GM21528 (cell line): ENCODE data around the gene TCF4.

Experiments
- ATAC-seq: cut with Tn5 transposase; IDR thresholded peaks from one replicate; pipeline ENCODE4 v1.9.1; 2021; ENCODE audit warnings: mild to moderate bottlenecking, moderate library complexity; ENCODE audit not compliant: unreplicated experiment, low FRiP score

TCF4 gene

GRCh38 chr18:55228191-55228590, 359.8 kb downstream of the TCF4 start:
- ATAC-seq, result no peak

GRCh38 chr18:55227771-55228170, 360.2 kb downstream of the TCF4 start:
- ATAC-seq, result no peak

- no peak for ATAC-seq
Measured at GRCh38 chr18:55226044-55226443, 361.9 kb downstream of the TCF4 start.

- ATAC-seq, result no peak
Measured at GRCh38 chr18:55224086-55224625, 363.8 kb downstream of the TCF4 start.

- ATAC-seq, result no peak
Measured at GRCh38 chr18:55221622-55222021, 366.4 kb downstream of the TCF4 start.

- peak; percentile 87 for ATAC-seq
Measured at GRCh38 chr18:55220523-55220922, 367.5 kb downstream of the TCF4 start.

GRCh38 chr18:55219823-55220222, 368.2 kb downstream of the TCF4 start:
- no peak for ATAC-seq

GRCh38 chr18:55219059-55219458, 368.9 kb downstream of the TCF4 start:
- ATAC-seq, result no peak

GRCh38 chr18:55214969-55215368, 373.0 kb downstream of the TCF4 start:
- ATAC-seq, result no peak

GRCh38 chr18:55214534-55214933, 373.5 kb downstream of the TCF4 start:
- ATAC-seq, result no peak

GRCh38 chr18:55213586-55213985, 374.4 kb downstream of the TCF4 start:
- no peak for ATAC-seq

- ATAC-seq, result no peak
Measured at GRCh38 chr18:55206927-55207326, 381.1 kb downstream of the TCF4 start.

- ATAC-seq, result no peak
Measured at GRCh38 chr18:55202232-55202917, 385.6 kb downstream of the TCF4 start.

GRCh38 chr18:55199291-55199963, 388.6 kb downstream of the TCF4 start:
- no peak for ATAC-seq

- ATAC-seq, result no peak
Measured at GRCh38 chr18:55195863-55196262, 392.1 kb downstream of the TCF4 start.

- ATAC-seq, result no peak
Measured at GRCh38 chr18:55189972-55190371, 398.0 kb downstream of the TCF4 start.

- no peak for ATAC-seq
Measured at GRCh38 chr18:55186588-55186987, 401.4 kb downstream of the TCF4 start.

- ATAC-seq, result no peak
Measured at GRCh38 chr18:55185391-55185790, 402.6 kb downstream of the TCF4 start.

GRCh38 chr18:55179835-55180234, 408.2 kb downstream of the TCF4 start:
- no peak for ATAC-seq

GRCh38 chr18:55179425-55179824, 408.6 kb downstream of the TCF4 start:
- ATAC-seq, result no peak

GRCh38 chr18:55173291-55173690, 414.7 kb downstream of the TCF4 start:
- no peak for ATAC-seq
